Neutrophil (primary cell): Measurements from ENCODE around the gene KRTAP5-10.
"Not testable (repeated sequence)": the region's sequence is repeated elsewhere in the genome, so short reads cannot be mapped to it uniquely, and the experiment has no call there.

Source experiments
- H3K27ac ChIP-seq: fragments of 200-600 bp; sonication (generic); 2 replicates; pipeline ENCODE4 v1.5.1; 2016; ENCODE audit warnings: mild to moderate bottlenecking, moderate library complexity
- H3K27me3 ChIP-seq: fragments of 200-600 bp; sonication (generic); 2 replicates; pipeline ENCODE4 v1.6.0; 2016; ENCODE audit warnings: mild to moderate bottlenecking
- H3K36me3 ChIP-seq: fragments of 200-600 bp; sonication (generic); 2 replicates; pipeline ENCODE4 v1.5.1; 2017
- H3K4me1 ChIP-seq, 2 experiments: fragments of 200-600 bp in 1 of 2; sonication (generic) in 1 of 2; 1 replicate in 1 of 2; 2 replicates in 1 of 2; pipeline versions ENCODE4 v1.5.1 to v1.6.1; 2013 to 2016; ENCODE audit warnings: low read depth in 1 of 2, low read length in 1 of 2, mild to moderate bottlenecking in 1 of 2, moderate library complexity in 1 of 2; ENCODE audit not compliant: control insufficient read depth in 1 of 2, insufficient read depth in 1 of 2
- H3K4me3 ChIP-seq, 2 experiments: fragments of 200-600 bp in 1 of 2; sonication (generic) in 1 of 2; 1 replicate in 1 of 2; 2 replicates in 1 of 2; pipeline ENCODE4 v1.5.1; 2013 to 2016; ENCODE audit warnings: low read depth in 1 of 2, low read length in 1 of 2, mild to moderate bottlenecking in 1 of 2, moderate library complexity in 1 of 2
- H3K9me3 ChIP-seq: fragments of 200-600 bp; sonication (generic); 2 replicates; pipeline ENCODE4 v1.5.1; 2016

Gene KRTAP5-10

GRCh38 chr11:71589546-71589920, 24.2 kb downstream of the KRTAP5-10 start:
- H3K9me3 ChIP-seq, H3K27ac ChIP-seq, H3K4me1 ChIP-seq, H3K36me3 ChIP-seq, H3K4me3 ChIP-seq, H3K27me3 ChIP-seq: not testable (repeated sequence)

- not testable (repeated sequence) for H3K9me3 ChIP-seq, H3K36me3 ChIP-seq, H3K27ac ChIP-seq, H3K4me1 ChIP-seq, H3K4me3 ChIP-seq
- H3K27me3 ChIP-seq: peaks cover 42% of the 10 kb centered on the region
Measured at GRCh38 chr11:71603221-71603620, 37.9 kb downstream of the KRTAP5-10 start.

DNA sequence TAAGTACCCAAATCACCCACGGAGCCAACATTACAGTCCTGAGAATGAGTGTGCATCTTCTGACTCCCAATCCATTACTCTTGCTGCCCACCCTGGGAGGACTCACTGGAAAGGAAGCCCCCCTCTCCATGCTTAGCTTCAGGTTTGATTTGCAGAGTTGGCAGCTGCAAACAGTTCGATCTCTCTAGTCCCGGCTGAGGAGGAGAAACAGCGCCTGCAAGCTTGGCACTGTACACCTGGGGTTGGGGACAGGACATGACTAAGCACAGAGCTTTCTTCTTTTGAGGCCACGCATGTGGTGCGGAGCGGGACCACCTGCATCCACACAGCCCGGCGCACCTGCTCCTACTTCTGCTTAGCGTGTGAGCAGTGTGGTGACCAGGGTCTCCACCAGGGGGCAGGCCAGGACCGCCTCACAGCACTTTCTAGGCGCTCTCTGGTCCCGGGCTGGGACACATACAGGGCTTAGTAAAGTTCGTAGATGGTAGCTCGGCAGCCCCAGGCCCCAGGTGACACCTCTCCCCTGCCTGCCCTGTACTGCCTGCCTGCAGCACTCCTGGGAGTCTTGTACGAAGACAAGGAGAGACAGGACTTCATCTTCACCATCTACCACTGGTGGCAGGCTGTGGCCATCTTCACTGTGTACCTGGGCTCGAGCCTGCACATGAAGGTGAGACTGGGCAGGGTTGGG, 39.6 kb downstream of the KRTAP5-10 start:
- H3K36me3 ChIP-seq, H3K4me3 ChIP-seq, H3K27ac ChIP-seq, H3K9me3 ChIP-seq, H3K4me1 ChIP-seq: not testable (repeated sequence)
- H3K27me3 ChIP-seq: peaks cover 59% of the 10 kb centered on the region

DNA sequence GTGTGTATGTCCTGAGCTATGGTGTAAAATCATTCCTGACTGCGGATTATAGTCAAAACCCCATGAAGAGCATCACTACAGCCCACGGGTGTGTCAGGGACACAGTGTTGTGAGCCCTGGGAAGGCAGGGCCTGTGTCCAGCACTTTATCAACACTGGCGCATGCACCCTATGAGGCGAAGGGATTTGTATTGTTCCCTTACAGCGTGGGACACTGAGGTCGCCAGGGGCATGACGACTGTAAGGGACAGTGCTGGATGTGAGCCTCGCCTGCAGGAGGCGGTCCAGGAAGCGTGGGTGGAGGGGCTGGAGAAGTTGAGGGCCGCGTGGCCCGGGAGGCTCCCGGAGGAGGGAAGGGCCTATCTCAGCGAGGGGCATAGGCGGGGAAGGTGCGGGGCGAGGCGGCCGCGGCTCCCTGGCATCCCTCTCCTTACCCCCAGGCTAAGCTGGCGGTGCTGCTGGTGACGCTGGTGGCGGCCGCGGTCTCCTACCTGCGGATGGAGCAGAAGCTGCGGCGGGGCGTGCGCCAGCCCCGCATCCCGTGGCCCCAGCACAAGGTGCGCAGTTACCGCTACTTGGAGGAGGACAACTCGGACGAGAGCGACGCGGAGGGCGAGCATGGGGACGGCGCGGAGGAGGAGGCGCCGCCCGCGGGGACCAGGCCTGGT, 41.6 kb downstream of the KRTAP5-10 start:
- not testable (repeated sequence) for H3K27ac ChIP-seq, H3K4me3 ChIP-seq, H3K4me1 ChIP-seq, H3K36me3 ChIP-seq, H3K9me3 ChIP-seq
- peaks cover 66% of the 10 kb centered on the region for H3K27me3 ChIP-seq

DNA sequence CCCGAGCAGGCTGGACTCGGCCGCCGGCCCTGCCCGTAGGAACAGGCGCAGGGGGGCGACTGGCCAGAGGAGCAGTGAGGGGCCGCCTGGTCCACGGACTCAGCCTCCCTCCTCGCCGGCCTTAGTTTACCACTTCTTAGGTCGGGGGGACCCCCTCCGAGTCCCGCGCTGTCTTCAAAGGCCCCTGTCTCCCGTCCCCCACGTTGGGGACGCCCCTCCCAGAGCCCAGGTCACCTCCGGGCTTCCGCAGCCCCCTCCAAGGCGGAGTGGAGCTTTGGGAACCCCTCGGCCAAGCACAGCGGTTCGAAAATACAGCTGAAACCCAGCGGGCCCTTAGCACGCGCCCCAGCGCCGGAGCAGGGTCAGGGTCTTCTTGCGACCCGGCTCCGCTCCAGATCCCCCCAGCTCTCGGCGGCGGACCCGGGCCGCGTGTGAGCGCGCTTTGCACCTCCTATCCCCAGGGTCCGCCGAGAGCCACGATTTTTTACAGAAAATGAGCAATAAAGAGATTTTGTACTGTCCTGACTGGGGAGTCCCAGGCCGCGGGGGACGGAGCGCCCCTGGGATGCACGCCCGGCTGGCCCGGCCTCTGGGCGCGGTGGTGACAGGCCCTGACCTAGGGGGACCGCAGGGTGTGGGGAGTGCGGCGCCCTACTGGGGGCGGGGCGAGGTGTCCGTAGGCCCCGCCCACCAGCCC, 42.3 kb downstream of the KRTAP5-10 start:
- H3K9me3 ChIP-seq, H3K27ac ChIP-seq, H3K36me3 ChIP-seq, H3K4me3 ChIP-seq, H3K4me1 ChIP-seq: not testable (repeated sequence)
- peaks cover 66% of the 10 kb centered on the region for H3K27me3 ChIP-seq

- H3K4me3 ChIP-seq, H3K4me1 ChIP-seq, H3K27ac ChIP-seq: not testable (repeated sequence)
Measured at GRCh38 chr11:71608272-71608671, 42.9 kb downstream of the KRTAP5-10 start.

GRCh38 chr11:71611218-71611910, 46.0 kb downstream of the KRTAP5-10 start:
- H3K36me3 ChIP-seq, H3K4me1 ChIP-seq, H3K9me3 ChIP-seq, H3K27ac ChIP-seq, H3K4me3 ChIP-seq: not testable (repeated sequence)
- H3K27me3 ChIP-seq: peaks cover 43% of the 10 kb centered on the region

More at GRCh38 chr11:71608272-71608671, 42.9 kb downstream of the KRTAP5-10 start:
- H3K9me3 ChIP-seq, H3K36me3 ChIP-seq: not testable (repeated sequence)
- H3K27me3 ChIP-seq: peaks cover 66% of the 10 kb centered on the region

DNA sequence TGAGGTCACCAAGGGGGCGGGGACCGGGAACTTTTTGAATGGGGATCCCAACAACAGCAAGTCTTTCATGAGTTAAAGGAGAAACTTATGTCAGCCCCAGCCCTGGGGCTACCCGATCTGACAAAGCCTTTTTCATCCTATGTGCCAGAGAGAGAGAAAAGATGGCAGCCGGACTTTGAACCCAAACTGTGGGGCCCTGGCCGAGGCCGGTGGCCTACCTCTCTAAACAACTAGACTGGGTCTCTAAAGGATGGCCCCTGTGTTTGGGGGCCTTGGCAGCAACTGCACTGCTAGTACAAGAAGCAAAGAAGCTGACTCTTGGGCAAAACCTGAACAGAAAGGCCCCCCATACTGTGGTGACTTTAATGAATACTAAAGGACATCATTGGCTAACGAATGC, 48.6 kb downstream of the KRTAP5-10 start:
- not testable (repeated sequence) for H3K4me3 ChIP-seq, H3K36me3 ChIP-seq, H3K9me3 ChIP-seq, H3K4me1 ChIP-seq, H3K27ac ChIP-seq
- H3K27me3 ChIP-seq: peaks cover 17% of the 10 kb centered on the region

DNA sequence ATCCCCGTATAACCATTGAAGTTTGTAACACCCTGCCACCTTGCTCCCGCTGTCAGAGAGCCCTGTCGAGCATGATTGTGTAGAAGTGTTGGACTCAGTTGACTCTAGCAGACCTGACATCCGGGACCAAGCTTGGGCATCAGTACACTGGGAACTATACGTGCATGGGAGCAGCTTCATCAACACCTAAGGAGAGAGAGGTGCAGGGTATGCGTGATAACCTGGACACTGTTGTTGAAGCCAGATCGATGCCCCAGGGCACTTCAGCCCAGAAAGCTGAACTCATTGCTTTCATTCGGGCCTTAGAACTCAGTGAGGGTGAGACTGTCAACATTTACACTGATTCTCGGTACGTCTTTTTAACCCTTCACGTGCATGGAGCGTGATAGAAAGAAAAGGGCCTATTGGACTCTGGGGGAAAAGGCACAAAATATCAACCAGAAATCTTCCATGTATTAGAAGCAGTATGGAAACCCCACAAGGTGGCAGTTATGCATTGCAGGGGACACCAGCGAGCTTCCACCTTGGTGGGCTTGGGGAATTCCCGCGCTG, 49.1 kb downstream of the KRTAP5-10 start:
- H3K27me3 ChIP-seq: peaks cover 12% of the 10 kb centered on the region
- not testable (repeated sequence) for H3K36me3 ChIP-seq, H3K4me3 ChIP-seq, H3K9me3 ChIP-seq, H3K27ac ChIP-seq, H3K4me1 ChIP-seq

DNA sequence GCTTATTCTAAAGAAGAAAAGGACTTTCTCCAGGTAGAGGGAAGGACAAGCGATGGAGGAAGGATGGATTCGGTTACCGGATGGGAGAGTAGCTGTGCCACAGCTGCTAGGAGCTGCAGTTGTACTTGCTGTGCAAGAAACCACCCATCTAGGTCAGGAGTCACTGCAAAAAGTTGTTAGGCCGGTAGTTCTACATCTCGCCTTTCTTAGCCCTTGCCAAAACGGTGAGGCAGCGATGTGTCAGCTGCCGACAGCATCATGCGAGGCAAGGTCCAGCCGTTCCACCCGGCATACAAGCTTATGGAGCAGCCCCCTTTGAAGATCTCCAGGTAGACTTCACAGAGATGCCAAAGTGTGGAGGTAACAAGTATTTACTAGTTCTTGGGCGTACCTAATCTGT, 49.6 kb downstream of the KRTAP5-10 start:
- H3K4me3 ChIP-seq, H3K9me3 ChIP-seq, H3K27me3 ChIP-seq, H3K27ac ChIP-seq, H3K4me1 ChIP-seq, H3K36me3 ChIP-seq: not testable (repeated sequence)
